Stimulated activated CD4-positive, alpha-beta T cell treated with anti-CD3 and anti-CD28 coated beads, TNF-alpha, amount 100 ng/mL, for 4 hours (primary cell): ENCODE measurements around the gene FMN1.

Source experiments
- DNase-seq, 3 experiments: peaks; one replicate each; pipeline ENCODE4 v3.0.0-alpha.2; 2020; ENCODE audit warnings: low read depth in 3 of 3

FMN1 gene

GRCh38 chr15:32882955-32883354 is 311.6 kb downstream of the FMN1 start:
- DNase-seq = no peak

DNA sequence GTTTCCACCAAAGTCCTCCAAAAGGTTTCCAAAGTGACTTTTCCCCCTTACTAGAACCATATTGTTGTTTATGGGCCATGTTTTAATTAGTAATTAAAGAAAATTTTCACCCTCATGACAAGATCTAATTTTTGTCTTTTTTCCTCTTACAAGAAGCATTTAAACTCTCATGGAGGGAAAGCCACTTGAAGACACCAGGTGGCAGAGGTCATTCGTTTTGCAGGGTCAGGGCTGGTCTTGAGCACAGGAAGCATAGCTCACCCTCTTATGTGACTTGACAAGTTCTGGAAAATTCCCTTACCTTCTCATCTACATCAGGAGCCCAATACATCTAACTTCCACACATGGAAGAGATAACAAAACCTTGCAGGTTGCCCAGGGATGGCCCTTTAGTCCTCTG is 313.0 kb downstream of the FMN1 start:
- no peak for DNase-seq

GRCh38 chr15:32880642-32881041 is 313.9 kb downstream of the FMN1 start:
- DNase-seq = no peak

- DNase-seq = no peak
These were observed 314.5 kb downstream of the FMN1 start for GRCh38 chr15:32879980-32880379.

- no peak for DNase-seq
These were observed 315.4 kb downstream of the FMN1 start for GRCh38 chr15:32878869-32879805.

DNA sequence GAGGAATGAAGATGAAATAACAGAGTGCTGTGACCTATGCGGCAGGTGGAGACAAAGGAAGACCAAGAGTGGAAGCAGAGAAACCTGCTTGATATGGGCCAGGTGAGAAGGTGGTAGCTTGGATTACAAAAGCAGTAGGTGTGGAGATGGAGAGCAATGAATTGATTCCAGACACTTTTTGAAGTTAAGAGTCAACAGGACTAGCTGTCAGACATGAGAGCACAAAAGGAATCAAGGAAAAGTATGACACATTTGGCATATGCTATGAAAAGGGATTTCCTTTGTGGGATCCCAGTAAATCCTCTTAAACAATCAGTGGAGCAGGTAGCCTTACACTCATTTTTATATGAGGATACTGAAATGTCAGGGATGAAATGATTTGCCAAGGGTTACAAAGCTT is 316.2 kb downstream of the FMN1 start:
- DNase-seq = no peak

DNA sequence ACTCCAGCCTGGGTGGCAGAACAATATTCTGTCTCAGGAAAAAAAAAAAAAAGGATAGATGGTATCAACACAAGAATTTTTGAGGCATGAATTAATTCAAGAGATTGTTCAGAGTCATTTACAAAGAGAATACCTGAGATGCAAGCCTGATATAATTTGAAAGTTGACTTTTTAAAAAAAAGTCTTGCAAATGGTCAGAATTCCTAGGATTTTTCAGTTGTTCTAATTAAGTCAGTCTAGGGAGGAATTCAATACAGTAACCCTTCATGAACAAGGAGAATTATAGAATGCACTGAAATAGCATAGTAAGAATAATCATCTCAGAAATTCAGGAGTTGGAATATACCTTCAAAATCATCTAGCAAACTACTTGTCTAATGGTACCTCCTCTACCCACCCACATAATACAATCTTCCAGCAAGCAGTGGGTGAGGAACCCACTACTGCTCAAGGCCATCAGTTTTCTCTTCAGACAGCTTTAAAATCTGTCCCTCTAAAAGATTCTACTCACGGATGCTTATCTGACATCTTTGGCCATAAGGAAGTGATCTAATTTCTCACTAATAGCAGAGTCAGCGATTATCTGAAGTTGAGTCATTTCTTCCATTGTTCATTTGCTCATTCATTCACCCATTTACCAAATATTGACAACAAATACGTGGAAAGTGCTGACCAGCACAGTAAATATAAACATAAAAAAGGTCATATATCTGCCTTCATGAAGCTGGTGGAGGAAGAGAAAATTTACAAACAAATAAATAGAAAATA is 317.1 kb downstream of the FMN1 start:
- DNase-seq = no peak

- DNase-seq = no peak
These were observed 321.0 kb downstream of the FMN1 start for GRCh38 chr15:32873284-32874114.

GRCh38 chr15:32872621-32873283 is 321.8 kb downstream of the FMN1 start:
- DNase-seq = no peak

DNA sequence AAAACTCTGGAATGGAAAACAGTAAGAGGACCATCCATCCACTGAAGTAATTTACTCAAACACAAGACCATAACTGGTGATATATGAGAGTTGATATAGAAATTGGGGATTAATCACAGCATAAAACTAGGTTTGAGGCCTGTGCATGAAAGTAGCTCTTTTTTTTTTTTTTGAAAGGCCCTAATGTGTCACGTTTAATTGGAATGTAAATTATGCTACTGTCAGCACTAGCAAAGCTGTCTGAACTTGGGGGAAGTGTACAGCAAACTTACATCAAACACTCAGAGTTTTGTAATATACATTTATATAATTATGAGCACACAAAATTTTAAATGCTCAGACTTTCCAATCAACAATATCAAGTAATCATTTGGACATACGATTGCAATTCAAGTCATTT is 322.6 kb downstream of the FMN1 start:
- DNase-seq = no peak

DNA sequence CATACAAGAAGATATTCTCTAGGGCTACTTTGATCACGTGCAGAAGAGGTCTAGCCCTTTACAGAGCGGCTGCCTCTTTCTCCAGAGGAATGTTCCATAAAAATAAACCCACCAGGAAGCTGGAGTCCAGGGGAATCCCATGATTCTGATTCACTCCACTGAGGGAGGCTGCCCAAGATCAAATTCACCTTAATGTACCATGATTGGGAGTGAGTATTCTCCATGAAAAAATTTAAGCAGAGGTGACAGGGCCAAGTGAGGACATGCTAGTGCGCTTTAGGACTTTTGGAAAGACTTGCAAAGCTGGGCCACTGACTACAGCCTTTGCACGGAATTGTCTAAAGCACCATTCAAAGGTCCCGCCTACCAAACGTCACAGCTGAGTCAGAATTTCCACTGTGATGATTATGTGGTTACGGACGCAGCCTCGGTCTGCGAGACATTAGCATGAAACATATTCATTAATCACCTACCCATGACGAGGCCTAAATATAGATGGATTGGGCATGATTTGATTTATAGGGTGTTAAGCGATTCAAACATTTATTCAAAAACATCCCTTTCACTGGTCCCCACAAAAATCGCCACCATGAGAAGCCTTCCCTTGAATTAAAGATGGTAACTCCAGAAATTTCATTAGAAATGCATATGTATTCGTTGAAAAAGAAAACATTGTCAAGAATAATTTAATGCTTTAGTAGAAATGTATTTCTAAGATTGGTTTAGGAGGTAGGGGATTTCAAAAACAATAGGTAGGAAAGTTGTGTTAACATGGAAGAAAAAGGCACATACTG is 324.1 kb downstream of the FMN1 start:
- DNase-seq = no peak

GRCh38 chr15:32869776-32870175 is 324.7 kb downstream of the FMN1 start:
- DNase-seq = no peak

- DNase-seq = no peak
These were observed 327.2 kb downstream of the FMN1 start for GRCh38 chr15:32867313-32867626.

- DNase-seq = no peak
These were observed 327.8 kb downstream of the FMN1 start for GRCh38 chr15:32866454-32867312.

DNA sequence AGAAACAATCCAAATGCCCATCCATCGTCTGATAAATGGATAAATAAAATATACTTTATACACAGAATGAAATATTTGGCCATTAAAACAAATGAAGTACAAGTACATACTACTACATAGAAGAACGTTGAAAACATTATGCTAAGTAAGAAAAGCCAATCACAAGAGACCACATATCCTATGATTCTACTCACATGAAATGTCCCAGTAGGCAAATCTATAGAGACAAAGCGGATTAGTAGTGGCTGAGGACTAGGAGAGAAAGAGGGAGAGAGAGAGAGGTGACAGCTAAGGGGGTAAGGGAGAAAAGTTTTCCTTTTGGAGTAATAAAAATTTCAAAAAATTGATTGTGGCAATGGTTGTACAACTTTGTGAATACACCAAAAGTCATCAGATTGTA is 329.7 kb downstream of the FMN1 start:
- DNase-seq = no peak

DNA sequence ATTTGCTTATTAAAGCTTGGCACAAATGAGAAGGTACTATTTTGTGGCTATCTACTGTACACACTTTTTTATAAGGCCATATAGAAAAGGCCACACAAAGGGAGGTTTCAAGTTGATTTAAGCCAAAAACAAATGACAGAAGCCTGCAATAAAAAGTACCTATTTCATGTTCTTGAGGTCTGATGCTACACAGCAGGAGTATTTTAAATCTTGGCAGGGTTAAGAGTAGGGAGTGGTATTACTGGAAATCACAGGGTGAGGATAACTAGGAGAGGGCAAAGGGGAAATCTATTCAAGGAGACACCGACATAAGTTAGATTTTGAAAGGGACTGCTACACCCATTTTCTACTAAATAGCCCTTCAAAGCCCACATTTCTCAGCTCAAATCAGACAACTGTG is 330.5 kb downstream of the FMN1 start:
- no peak for DNase-seq

- no peak for DNase-seq
These were observed 332.8 kb downstream of the FMN1 start for GRCh38 chr15:32861761-32862160.

DNA sequence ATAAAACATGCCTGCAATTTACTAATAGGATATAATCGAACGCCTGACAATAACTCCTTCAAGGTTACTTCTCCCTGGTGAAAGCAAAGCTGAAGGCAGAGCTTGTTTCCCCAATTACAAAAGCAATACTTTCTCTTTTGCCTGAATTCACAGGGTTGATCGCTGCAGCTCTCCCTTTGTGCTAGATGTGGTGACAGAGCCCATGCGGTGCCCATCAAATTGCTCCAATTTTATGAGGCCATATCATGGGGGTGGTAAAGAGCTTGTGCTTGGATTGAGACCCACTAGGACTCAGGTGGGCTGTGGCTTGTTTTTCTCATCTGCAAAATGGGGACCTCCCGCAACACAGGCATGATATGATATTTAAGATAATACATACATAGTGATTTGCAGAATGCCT is 333.3 kb downstream of the FMN1 start:
- DNase-seq = no peak

- DNase-seq = no peak
These were observed 334.5 kb downstream of the FMN1 start for GRCh38 chr15:32859996-32860395.

GRCh38 chr15:32859251-32859650 is 335.3 kb downstream of the FMN1 start:
- DNase-seq = no peak
